ENCODE results near the gene SREBF2. TPM values are rescaled to one million over a fixed set of nuclear protein-coding genes. Genes with fewer than 3 reads are reported as not detected.

The SREBF2 gene
- total and polyA plus RNA-seq, 9 of the 15 experiments (the other 6 are each of a cell fraction or from before 2014, with no cell fraction given), result 1.1 to 84.2 (median 26.9) TPM

- peak; percentile 87 for TF ChIP-seq MGA (IDR thresholded peaks at IDR 0.05)
- TF ChIP-seq SMAD4 (CRISPR knock-in tag; conservative IDR thresholded peaks at IDR 0.05), result 0 out of 2 replicates have a peak, but pooled peaks have one; percentile 15
- TF ChIP-seq EP400 (IDR thresholded peaks at IDR 0.05), result peak; percentile 96
- peak; percentile 12; the same call in 1 of the 2 replicates for TF ChIP-seq TAF7 (tag; IDR thresholded peaks at IDR 0.05)
- peak; percentile 98 for TF ChIP-seq USF1 (CRISPR knock-in tag; IDR thresholded peaks at IDR 0.05)
- TF ChIP-seq CREB1 (IDR thresholded peaks at IDR 0.05), result no peak
- no peak for TF ChIP-seq CREB1 (CRISPR knock-in tag; IDR thresholded peaks at IDR 0.05)
- peak in 1 of 2 experiments; percentile 85; a peak in 2 of 4 replicates for TF ChIP-seq HDAC1 (IDR thresholded peaks at IDR 0.05)
- TF ChIP-seq RB1 (IDR thresholded peaks at IDR 0.05; ENCODE audit: low read depth), result peak; percentile 73
- TF ChIP-seq NCOA4 (IDR thresholded peaks at IDR 0.05; ENCODE audit: partially characterized antibody), result no peak
- peak; percentile 57 for TF ChIP-seq TFAP4 (CRISPR knock-in tag; IDR thresholded peaks at IDR 0.05; ENCODE audit: borderline replicate concordance)
- TF ChIP-seq MAX (CRISPR knock-in tag; IDR thresholded peaks at IDR 0.05), result peak; percentile 91
These were observed 113.9 kb downstream of the SREBF2 start, which contains the start of gene CENPM (continued) for GRCh38 chr22:41946629-41947423.
